Erythroblast (primary cell): ENCODE measurements around the gene IL1R2.

Source experiments
- GATA1 ChIP-seq: IDR thresholded peaks from 2 replicates; pipeline ENCODE4 v1.6.1; 2011; ENCODE audit warnings: low read depth, mild to moderate bottlenecking, control low read depth, low read length, moderate library complexity
- POLR2A ChIP-seq: IDR thresholded peaks from 2 replicates; pipeline ENCODE4 v1.6.1; 2011; ENCODE audit warnings: mild to moderate bottlenecking, low read length

GRCh38 chr2:101947374-101947773, 44.4 kb upstream of the IL1R2 start:
- TF ChIP-seq POLR2A: no peak
- TF ChIP-seq GATA1: no peak
